K562 (cell line): ENCODE results near the gene BTAF1. TPM values are rescaled to one million over a fixed set of nuclear protein-coding genes. Genes with fewer than 3 reads are reported as not detected.

ENCODE experiments used
- ATAC-seq: fragments of 200-7000 bp; cut with Tn5 transposase; 3 replicates; pipeline ENCODE4 v1.9.1; 2020; ENCODE audit warnings: moderate library complexity
- BruUV-seq: library from RNA; stranded (reverse); fragments of 400-500 nt; replicated peaks from 2 replicates; lab custom pipeline; 2021; lab: Mats Ljungman, UMichigan
- CTCF ChIA-PET: fragments of 300-600 bp; formaldehyde crosslinking; extraction: SDS; loops from one replicate; lab custom pipeline; 2021; ENCODE audit warnings: low intra/inter-chr PET ratio; lab: Yijun Ruan, JAX
- POLR2A ChIA-PET: fragments of 300-600, 350-650 bp; sonication (Branson Sonifier 250); formaldehyde crosslinking; extraction: SDS; loops from one replicate; lab custom pipeline; 2021; ENCODE audit warnings: antibody characterized with exemption, inconsistent platforms; lab: Yijun Ruan, JAX
- DNase-seq, 4 experiments: peaks; one replicate each; pipeline versions ENCODE4 v3.0.0 to v3.0.0-alpha.2; 2011 to 2018; ENCODE audit warnings: low spot score in 3 of 4, mixed read lengths in 3 of 4; ENCODE audit errors: extremely low read depth in 1 of 4
- FAIRE-seq: peaks from 2 replicates; lab custom pipeline; 2011; peaks lifted over from hg19 to GRCh38; lab: Jason Lieb, UNC
- H2AFZ ChIP-seq: 2 replicates; pipeline ENCODE4 v1.6.0; 2011; ENCODE audit warnings: low read depth, low read length, control low read depth, inconsistent platforms
- H3K27ac ChIP-seq: fragments of 200-600 bp; 3 replicates; pipeline ENCODE4 v1.8.0; 2011; ENCODE audit warnings: low read depth, mild to moderate bottlenecking, control low read depth, inconsistent platforms, low read length, moderate library complexity, mixed read lengths; ENCODE audit errors: extremely low read depth
- H3K27me3 ChIP-seq, 2 experiments: fragments of 300-600 bp in 1 of 2; 2 replicates in 1 of 2; 3 replicates in 1 of 2; pipeline versions ENCODE4 v1.6.0 to v1.8.0; 2011; ENCODE audit warnings: inconsistent platforms in 2 of 2, low read length in 2 of 2, mild to moderate bottlenecking in 1 of 2, mixed read lengths in 1 of 2, moderate library complexity in 1 of 2; ENCODE audit not compliant: control insufficient read depth in 2 of 2, insufficient read depth in 2 of 2
- H3K36me3 ChIP-seq: fragments of 300-600 bp; 3 replicates; pipeline ENCODE4 v1.8.0; 2011; ENCODE audit warnings: mild to moderate bottlenecking, low read length, inconsistent platforms; ENCODE audit not compliant: control insufficient read depth, insufficient read depth
- H3K4me1 ChIP-seq, 2 experiments: fragments of 200-600 bp in 1 of 2; replicated peaks in 1 of 2; 2 replicates in 1 of 2; 3 replicates in 1 of 2; pipeline versions ENCODE4 v1.5.1 to v1.8.0; 2011; ENCODE audit warnings: inconsistent platforms in 2 of 2, low read length in 2 of 2, mild to moderate bottlenecking in 1 of 2, mixed read lengths in 1 of 2, moderate library complexity in 1 of 2; ENCODE audit not compliant: control insufficient read depth in 2 of 2, insufficient read depth in 2 of 2
- H3K4me2 ChIP-seq: 2 replicates; pipeline ENCODE4 v1.6.1; 2011; ENCODE audit warnings: low read length, control low read depth, inconsistent platforms, mixed read lengths; ENCODE audit not compliant: insufficient read depth
- H3K4me3 ChIP-seq: fragments of 200-600 bp; sonication (generic), shearing (Covaris generic); 2 replicates; pipeline ENCODE4 v1.5.1; 2016; ENCODE audit warnings: control low read depth, inconsistent platforms
- H3K79me2 ChIP-seq: fragments of 200-600 bp; 3 replicates; pipeline ENCODE4 v1.8.0; 2011; ENCODE audit warnings: low read length, inconsistent platforms; ENCODE audit not compliant: control insufficient read depth, insufficient read depth
- H3K9ac ChIP-seq, 2 experiments: 2 replicates each; pipeline versions ENCODE4 v1.6.0 to v1.6.1; 2011; ENCODE audit warnings: low read depth in 2 of 2, low read length in 2 of 2, control low read depth in 1 of 2, inconsistent platforms in 1 of 2, mild to moderate bottlenecking in 1 of 2, mixed read lengths in 1 of 2; ENCODE audit not compliant: insufficient read depth in 1 of 2
- H3K9me1 ChIP-seq: one replicate; pipeline ENCODE4 v1.6.0; 2011; ENCODE audit warnings: inconsistent platforms, mild to moderate bottlenecking, low read length, moderate library complexity; ENCODE audit not compliant: control insufficient read depth, insufficient read depth
- H3K9me3 ChIP-seq: replicated peaks from 2 replicates; pipeline ENCODE4 v1.5.1; 2011; ENCODE audit warnings: low read depth, low read length, inconsistent platforms; ENCODE audit not compliant: control insufficient read depth, insufficient read depth
- H4K20me1 ChIP-seq: replicated peaks from 2 replicates; pipeline ENCODE4 v1.6.1; 2011; ENCODE audit warnings: low read length, inconsistent platforms, mixed read lengths; ENCODE audit not compliant: control insufficient read depth, insufficient read depth
- ARNT ChIP-seq, 2 experiments: fragments of 450-650 bp; IDR thresholded peaks; 2 replicates each; pipeline ENCODE4 v1.6.1; 2016; ENCODE audit warnings: mild to moderate bottlenecking in 1 of 2
- FOXJ2 ChIP-seq: fragments of 200-800 bp; sonication (Bioruptor generic); IDR thresholded peaks from 2 replicates; pipeline ENCODE4 v1.6.1; 2016; ENCODE audit warnings: missing genetic modification characterization, missing compliant biosample characterization
- FOXM1 ChIP-seq, 2 experiments: fragments of 450-650 bp in 1 of 2; sonication (generic) in 1 of 2; formaldehyde crosslinking in 1 of 2; IDR thresholded peaks; 2 replicates each; pipeline versions ENCODE4 v1.6.1 to v1.9.0; 2017 to 2022; ENCODE audit warnings: low read depth in 2 of 2, mild to moderate bottlenecking in 2 of 2, missing genetic modification reagents in 1 of 2, moderate library complexity in 1 of 2
- GMEB1 ChIP-seq: fragments of 250-450 bp; sonication (Bioruptor Pico); IDR thresholded peaks from 2 replicates; pipeline ENCODE4 v1.4.0; 2020; ENCODE audit warnings: mild to moderate bottlenecking
- HEY1 ChIP-seq: fragments of 250-450 bp; sonication (Bioruptor Pico); IDR thresholded peaks from 2 replicates; pipeline ENCODE4 v1.5.0; 2020; ENCODE audit warnings: mild to moderate bottlenecking, moderate library complexity, borderline replicate concordance
- MYC ChIP-seq, 2 experiments: fragments of 250-450 bp in 1 of 2; sonication (Bioruptor Pico) in 1 of 2; IDR thresholded peaks; 2 replicates each; pipeline versions ENCODE4 v1.5.1 to v1.6.1; 2012 to 2021; ENCODE audit warnings: low read depth in 2 of 2, borderline replicate concordance in 1 of 2, improper control_type of control experiment in 1 of 2, low read length in 1 of 2, mild to moderate bottlenecking in 1 of 2, moderate library complexity in 1 of 2
- NR4A1 ChIP-seq, 2 experiments: fragments of 250-450 bp in 1 of 2; fragments of 450-650 bp in 1 of 2; sonication (Bioruptor Pico) in 1 of 2; IDR thresholded peaks; 2 replicates each; pipeline versions ENCODE4 v1.4.0 to v1.6.1; 2016 to 2020; ENCODE audit warnings: mild to moderate bottlenecking in 2 of 2, missing compliant biosample characterization in 1 of 2, missing genetic modification characterization in 1 of 2, moderate library complexity in 1 of 2
- PTBP1 ChIP-seq: fragments of 200-400 bp; formaldehyde crosslinking; IDR thresholded peaks from 2 replicates; pipeline ENCODE4 v1.6.1; 2017; ENCODE audit warnings: low read depth, low read length
- RAD51 ChIP-seq: fragments of 450-650 bp; IDR thresholded peaks from 2 replicates; pipeline ENCODE4 v1.7.1; 2016; ENCODE audit warnings: low read depth, mild to moderate bottlenecking, borderline replicate concordance
- ZNF584 ChIP-seq: fragments of 200-800 bp; sonication (Bioruptor generic); IDR thresholded peaks from 2 replicates; pipeline ENCODE4 v1.6.1; 2016; ENCODE audit warnings: low read depth, mild to moderate bottlenecking, missing genetic modification characterization, missing compliant biosample characterization
- ZNF699 ChIP-seq: fragments of 250-450 bp; sonication (Bioruptor Pico); IDR thresholded peaks from 2 replicates; pipeline ENCODE4 v1.8.0; 2021; ENCODE audit warnings: mild to moderate bottlenecking, moderate library complexity; ENCODE audit not compliant: insufficient replicate concordance
- ZNF75A ChIP-seq: fragments of 450-650 bp; formaldehyde crosslinking; IDR thresholded peaks from 2 replicates; pipeline ENCODE4 v1.4.0; 2020; ENCODE audit warnings: mild to moderate bottlenecking
- ZSCAN32 ChIP-seq: fragments of 450-650 bp; formaldehyde crosslinking; IDR thresholded peaks from 2 replicates; pipeline ENCODE4 v1.4.0; 2020; ENCODE audit warnings: mild to moderate bottlenecking, moderate library complexity
- WGBS: fragments of 100-300 bp; shearing (Covaris generic); methylation state at CpG from one replicate; pipeline ENCODE4 v1.1.6; 2016; ENCODE audit warnings: low coverage, mixed read lengths; ENCODE audit not compliant: insufficient coverage; ENCODE audit errors: missing lambda C conversion rate; 5-methylcytosine and 5-hydroxymethylcytosine counted together
- in situ Hi-C: fragments of 300-500 bp; cut with MboI; formaldehyde crosslinking; loops from 4 replicates; pipeline ENCODE4 v1.15.0; 2018; ENCODE audit warnings: inconsistent platforms, mixed read lengths
- intact Hi-C: fragments of 100-400 bp; cut with micrococcal nuclease; formaldehyde crosslinking; loops from 2 replicates; pipeline ENCODE4 v1.14.2; 2022
- polyA plus RNA-seq, 8 experiments: library from polyadenylated mRNA; depleted of rRNA in 4 of 8; stranded (reverse) in 5 of 8; unstranded in 3 of 8; fragments of >200 nt; fragmentation: Nextera tagmentation in 2 of 8; fragmentation: Illumina TruSeq in 1 of 8; extraction: Ambion mirVana in 2 of 8; extraction: Trizol in 1 of 8; gene quantifications; 2 replicates each; pipeline versions ENCODE4 v1.2.1 to v1.2.3, GENCODE V29; 2011 to 2014; ENCODE audit warnings: inconsistent platforms in 1 of 8, missing spikeins in 1 of 8
- total RNA-seq, 7 experiments: library from RNA; depleted of rRNA in 6 of 7; stranded (reverse); fragments of >200 nt in 6 of 7; fragmentation: Illumina TruSeq in 2 of 7; extraction: Trizol in 2 of 7; gene quantifications; 2 replicates each; pipeline versions ENCODE4 v1.2.1 to v1.2.3, GENCODE V29; 2011 to 2021; ENCODE audit warnings: low replicate concordance in 1 of 7
- TF ChIP-seq, protein P1 (sequence below): fragments of 450-650 bp; IDR thresholded peaks from 2 replicates; pipeline ENCODE4 v1.6.1; 2016; ENCODE audit warnings: missing biosample characterization, missing genetic modification characterization
- TF ChIP-seq, protein P2 (sequence below): sonication (generic); formaldehyde crosslinking; IDR thresholded peaks from 2 replicates; pipeline ENCODE4 v1.5.0; 2020; ENCODE audit warnings: missing genetic modification reagents

Gene BTAF1
- total and polyA plus RNA-seq, 9 of the 15 experiments (the other 6 are each of a cell fraction or from before 2014, with no cell fraction given), result 6.6 to 70.7 (median 30.5) TPM

DNA sequence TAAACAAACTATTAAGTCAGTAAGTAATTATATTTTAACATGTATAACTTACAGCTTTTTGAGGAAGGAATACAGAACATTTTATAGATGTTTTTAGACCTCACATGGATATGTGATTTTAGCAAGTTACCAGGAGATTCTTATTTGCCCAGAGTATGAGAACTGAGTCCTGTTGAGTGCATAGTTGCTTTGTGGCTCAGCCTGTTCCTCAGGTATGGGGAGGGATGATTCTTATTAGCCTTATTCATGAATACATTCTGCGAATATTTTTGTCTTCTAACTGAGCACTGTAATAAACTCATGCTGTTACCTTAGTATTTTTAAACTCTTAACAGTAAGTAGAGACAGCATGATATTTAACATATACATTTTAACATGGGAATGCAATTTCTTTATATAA is 17.9 kb downstream of the BTAF1 start:
- Histone ChIP-seq H3K27me3 (no peaks in the 10 kb centered on the region), H3K4me3 (no peak overlapping the region), H3K9me3 (no peaks in the 10 kb centered on the region), H3K4me2 (no peak overlapping the region), H4K20me1 (no peaks in the 10 kb centered on the region), H3K4me1 (no peaks in the 10 kb centered on the region; a peak in 1 of 5 replicates), H3K79me2 (peaks cover 48% of the 10 kb centered on the region), H3K9me1 (no peaks in the 10 kb centered on the region), H3K36me3 (peaks cover 61% of the 10 kb centered on the region; the same call in 2 of the 3 replicates), H3K27ac (no peak overlapping the region), H2AFZ (no peak overlapping the region), H3K9ac (no peak overlapping the region)
- no peak for DNase-seq
- ChIA-PET CTCF (no interaction called here), POLR2A (interaction anchor here (0.8 to 1.1 kb wide), 3 partner anchors 8 to 18 kb away, joined by 3 read pairs; partner anchors contain the start of gene BTAF1)
- in situ Hi-C loops (no loop called here), intact Hi-C loops (no loop called here)
- BruUV-seq, result no TSS peak
- no peak for ATAC-seq
- FAIRE-seq, result no peak
- 93% methylated on average over 1 of the region's 1 CpG for WGBS
- TF ChIP-seq ZNF699 (no peak), ARNT (IDR thresholded peaks at IDR 0.05) (no peak), NR4A1 (CRISPR knock-in tag; IDR thresholded peaks at IDR 0.05) (no peak), NR4A1 (tag; IDR thresholded peaks at IDR 0.05) (no peak), ZNF584 (CRISPR knock-in tag) (no peak), RAD51 (no peak), FOXJ2 (tag) (no peak), GMEB1 (no peak), ZSCAN32 (CRISPR knock-in tag) (no peak), FOXM1 (IDR thresholded peaks at IDR 0.05; ENCODE audit: low read depth) (no peak), FOXM1 (CRISPR knock-in tag; IDR thresholded peaks at IDR 0.05; ENCODE audit: low read depth) (no peak), HEY1 (CRISPR knock-in tag) (no peak), ZNF75A (no peak), PTBP1 (no peak), MYC (IDR thresholded peaks at IDR 0.05; ENCODE audit: low read depth, low read length) (no peak), MYC (CRISPR knock-in tag; IDR thresholded peaks at IDR 0.05; ENCODE audit: borderline replicate concordance, low read depth) (no peak)
- TF ChIP-seq, protein P1, sequence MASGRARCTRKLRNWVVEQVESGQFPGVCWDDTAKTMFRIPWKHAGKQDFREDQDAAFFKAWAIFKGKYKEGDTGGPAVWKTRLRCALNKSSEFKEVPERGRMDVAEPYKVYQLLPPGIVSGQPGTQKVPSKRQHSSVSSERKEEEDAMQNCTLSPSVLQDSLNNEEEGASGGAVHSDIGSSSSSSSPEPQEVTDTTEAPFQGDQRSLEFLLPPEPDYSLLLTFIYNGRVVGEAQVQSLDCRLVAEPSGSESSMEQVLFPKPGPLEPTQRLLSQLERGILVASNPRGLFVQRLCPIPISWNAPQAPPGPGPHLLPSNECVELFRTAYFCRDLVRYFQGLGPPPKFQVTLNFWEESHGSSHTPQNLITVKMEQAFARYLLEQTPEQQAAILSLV (tag), result no peak
- TF ChIP-seq, protein P2, sequence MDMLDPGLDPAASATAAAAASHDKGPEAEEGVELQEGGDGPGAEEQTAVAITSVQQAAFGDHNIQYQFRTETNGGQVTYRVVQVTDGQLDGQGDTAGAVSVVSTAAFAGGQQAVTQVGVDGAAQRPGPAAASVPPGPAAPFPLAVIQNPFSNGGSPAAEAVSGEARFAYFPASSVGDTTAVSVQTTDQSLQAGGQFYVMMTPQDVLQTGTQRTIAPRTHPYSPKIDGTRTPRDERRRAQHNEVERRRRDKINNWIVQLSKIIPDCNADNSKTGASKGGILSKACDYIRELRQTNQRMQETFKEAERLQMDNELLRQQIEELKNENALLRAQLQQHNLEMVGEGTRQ (CRISPR knock-in tag), result no peak
